Lower leg skin (tissue), 3 donors: Measurements from ENCODE around the gene EHMT1.

Experiments used
- POLR2A ChIP-seq, 2 donors: fragments of 450-650 bp; IDR thresholded peaks; one replicate each; pipeline ENCODE4 v1.6.1; 2016 to 2017; ENCODE audit warnings: antibody characterized with exemption in 2 of 2, mild to moderate bottlenecking in 1 of 2, moderate library complexity in 1 of 2
- TF ChIP-seq, protein P1 (sequence below), 3 donors: fragments of 450-650 bp; IDR thresholded peaks; one replicate each; pipeline ENCODE4 v1.5.1; 2016; ENCODE audit warnings: antibody characterized with exemption in 3 of 3, mild to moderate bottlenecking in 3 of 3, moderate library complexity in 2 of 3

DNA sequence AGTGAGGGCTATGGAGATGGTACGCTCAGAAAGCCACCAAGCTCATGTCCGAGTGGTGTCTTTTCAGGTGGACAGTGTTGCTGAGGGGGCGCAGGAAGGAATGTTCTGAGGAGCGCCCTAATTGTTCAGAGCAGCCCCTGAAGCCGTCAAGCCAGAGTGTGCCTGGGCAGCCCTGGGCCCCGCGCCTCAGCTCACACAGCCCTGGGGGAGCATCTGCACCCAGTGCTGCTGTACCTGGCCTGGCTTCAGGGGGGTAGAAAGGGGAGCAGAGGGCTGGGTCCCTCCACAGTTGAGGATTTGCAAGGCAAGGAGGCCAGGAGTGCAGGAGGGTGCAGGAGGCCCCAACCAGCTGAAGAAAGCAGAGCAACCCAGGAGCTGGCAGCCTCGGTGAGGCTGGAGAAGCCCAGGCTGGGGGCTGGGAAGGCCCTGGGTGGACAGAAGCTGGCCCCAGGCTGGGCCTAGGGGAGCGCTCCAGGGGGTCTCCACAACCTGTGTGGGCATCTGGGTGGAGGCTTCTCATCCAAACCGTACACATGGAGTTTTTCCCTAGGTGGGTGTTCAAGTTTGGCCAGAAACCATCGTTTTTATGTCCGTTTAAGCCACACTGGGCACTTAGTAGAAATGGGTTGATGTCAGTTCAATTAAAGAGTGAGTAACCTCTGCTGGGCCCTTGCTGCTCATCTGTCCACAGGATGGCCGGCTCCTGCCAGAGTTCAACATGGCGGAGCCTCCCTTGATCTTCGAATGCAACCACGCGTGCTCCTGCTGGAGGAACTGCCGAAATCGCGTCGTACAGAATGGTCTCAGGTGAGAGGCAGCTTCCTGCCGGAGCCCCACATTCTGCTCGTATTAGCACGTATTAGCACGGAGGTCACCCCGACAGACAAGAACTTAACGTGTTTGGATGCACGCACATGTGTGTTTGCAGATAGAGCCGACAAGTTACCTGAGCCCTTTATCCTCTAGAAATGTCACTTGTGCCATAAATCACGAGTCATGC is 196.8 kb downstream of the EHMT1 start:
- TF ChIP-seq, protein P1, sequence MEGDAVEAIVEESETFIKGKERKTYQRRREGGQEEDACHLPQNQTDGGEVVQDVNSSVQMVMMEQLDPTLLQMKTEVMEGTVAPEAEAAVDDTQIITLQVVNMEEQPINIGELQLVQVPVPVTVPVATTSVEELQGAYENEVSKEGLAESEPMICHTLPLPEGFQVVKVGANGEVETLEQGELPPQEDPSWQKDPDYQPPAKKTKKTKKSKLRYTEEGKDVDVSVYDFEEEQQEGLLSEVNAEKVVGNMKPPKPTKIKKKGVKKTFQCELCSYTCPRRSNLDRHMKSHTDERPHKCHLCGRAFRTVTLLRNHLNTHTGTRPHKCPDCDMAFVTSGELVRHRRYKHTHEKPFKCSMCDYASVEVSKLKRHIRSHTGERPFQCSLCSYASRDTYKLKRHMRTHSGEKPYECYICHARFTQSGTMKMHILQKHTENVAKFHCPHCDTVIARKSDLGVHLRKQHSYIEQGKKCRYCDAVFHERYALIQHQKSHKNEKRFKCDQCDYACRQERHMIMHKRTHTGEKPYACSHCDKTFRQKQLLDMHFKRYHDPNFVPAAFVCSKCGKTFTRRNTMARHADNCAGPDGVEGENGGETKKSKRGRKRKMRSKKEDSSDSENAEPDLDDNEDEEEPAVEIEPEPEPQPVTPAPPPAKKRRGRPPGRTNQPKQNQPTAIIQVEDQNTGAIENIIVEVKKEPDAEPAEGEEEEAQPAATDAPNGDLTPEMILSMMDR (IDR thresholded peaks at IDR 0.05), result no peak
- TF ChIP-seq POLR2A (IDR thresholded peaks at IDR 0.05), result no peak
